Skeletal muscle cell (primary cell): ENCODE results near the gene SLC9A9.
"Not testable (repeated sequence)": the region's sequence is repeated elsewhere in the genome, so short reads cannot be mapped to it uniquely, and the experiment has no call there.

Experiments used
- DNase-seq: peaks from one replicate; pipeline ENCODE4 v3.0.0-alpha.2; 2010; ENCODE audit warnings: low read depth
- H3K4me3 ChIP-seq: 2 replicates; pipeline ENCODE4 v1.5.1; 2011; ENCODE audit warnings: low read depth, mild to moderate bottlenecking, control low read depth, low read length, moderate library complexity

Gene SLC9A9

GRCh38 chr3:143450632-143451031, 397.6 kb downstream of the SLC9A9 start:
- DNase-seq = no peak
- no peak overlapping the region for H3K4me3 ChIP-seq

DNA sequence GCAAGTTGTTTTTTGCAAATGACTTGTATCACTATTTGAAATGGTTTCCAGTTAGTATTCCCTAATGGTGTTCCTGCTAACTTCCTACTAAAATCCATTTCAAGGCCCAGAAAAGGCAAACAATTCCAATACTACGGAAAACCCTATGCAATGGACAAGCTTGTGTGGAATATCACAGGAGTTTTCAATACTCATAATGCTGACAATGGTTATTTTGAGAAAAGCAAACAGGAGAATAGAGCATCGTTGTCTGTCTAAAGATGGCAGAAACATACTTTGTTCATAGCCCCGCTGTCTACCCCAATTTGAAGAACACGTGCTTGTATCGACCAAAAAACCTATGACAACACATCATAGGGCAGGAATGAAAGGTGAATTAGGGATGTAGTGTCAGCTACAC, 400.8 kb downstream of the SLC9A9 start:
- no peak overlapping the region for H3K4me3 ChIP-seq
- DNase-seq = no peak

- peak; percentile 18 for DNase-seq
Observed at GRCh38 chr3:143445118-143445517, 403.1 kb downstream of the SLC9A9 start.

DNA sequence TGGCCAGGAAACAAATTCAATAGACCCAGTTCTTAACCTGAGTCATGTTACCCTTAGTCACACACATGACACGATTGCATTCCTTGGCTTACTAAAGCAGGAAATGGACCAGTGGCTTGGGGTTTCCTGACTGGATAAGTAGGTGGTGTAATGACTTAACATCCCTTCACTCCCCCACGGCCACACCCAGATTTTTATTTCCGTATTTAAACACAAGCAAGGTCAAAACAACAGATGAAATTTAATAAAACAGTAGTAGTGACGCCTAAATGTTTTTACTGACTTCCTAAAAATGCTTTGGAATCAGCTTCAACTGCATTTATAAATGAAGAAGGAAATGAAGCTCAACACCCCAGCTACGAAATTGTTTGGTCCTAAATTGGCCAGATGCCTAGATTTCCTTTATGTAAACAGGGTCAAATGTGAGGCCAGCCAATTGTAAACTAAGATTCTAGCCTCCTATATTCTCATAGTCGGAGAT, 404.4 kb downstream of the SLC9A9 start:
- peak; percentile 98 for DNase-seq
- H3K4me3 ChIP-seq = no peak overlapping the region

More at GRCh38 chr3:143445118-143445517, 403.1 kb downstream of the SLC9A9 start:
- H3K4me3 ChIP-seq = no peak overlapping the region

GRCh38 chr3:143442814-143443447, 405.3 kb downstream of the SLC9A9 start:
- peak; percentile 18 for DNase-seq
- H3K4me3 ChIP-seq = no peak overlapping the region

- no peak for DNase-seq
- no peak overlapping the region for H3K4me3 ChIP-seq
Observed at GRCh38 chr3:143441516-143442171, 406.6 kb downstream of the SLC9A9 start.

DNA sequence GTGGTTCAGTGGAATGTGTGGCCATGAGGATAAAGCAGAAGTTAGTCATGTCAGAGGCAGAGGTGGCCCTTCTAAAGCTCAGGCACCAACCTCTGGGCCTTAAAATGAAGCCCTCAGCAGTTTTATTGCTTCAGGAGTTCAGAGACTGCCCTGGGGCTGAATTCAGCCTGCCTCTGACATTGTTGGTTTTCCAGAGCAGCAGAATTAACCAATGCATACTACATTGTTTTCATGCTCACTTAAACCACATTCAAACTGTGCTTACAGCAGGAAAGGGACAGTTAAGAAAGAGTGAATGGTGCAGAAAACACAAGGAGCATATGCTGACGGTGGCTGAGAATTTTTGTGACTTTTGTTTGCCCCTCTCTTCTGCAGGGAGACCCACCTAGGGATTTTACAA, 408.5 kb downstream of the SLC9A9 start:
- no peak for DNase-seq
- no peak overlapping the region for H3K4me3 ChIP-seq

DNA sequence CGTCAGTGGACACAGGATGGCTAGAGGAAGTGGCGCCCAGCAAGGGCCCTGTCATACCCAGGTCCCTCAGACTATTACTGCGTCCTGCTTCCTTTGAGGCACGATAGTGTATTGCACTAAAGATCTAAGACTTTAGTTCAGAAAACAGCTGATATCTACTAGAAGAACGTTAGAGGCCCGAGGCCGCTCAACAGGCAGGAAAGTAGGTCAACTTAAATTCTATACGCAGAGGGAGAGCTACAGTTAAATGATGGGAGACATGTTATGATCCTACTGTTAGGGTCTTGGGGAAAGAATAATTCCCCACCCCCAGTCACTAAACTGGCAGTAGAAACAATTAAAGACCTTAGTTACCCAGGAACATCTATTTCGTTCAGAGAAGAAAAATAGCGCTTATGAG, 410.9 kb downstream of the SLC9A9 start:
- DNase-seq = no peak
- no peak overlapping the region for H3K4me3 ChIP-seq

DNA sequence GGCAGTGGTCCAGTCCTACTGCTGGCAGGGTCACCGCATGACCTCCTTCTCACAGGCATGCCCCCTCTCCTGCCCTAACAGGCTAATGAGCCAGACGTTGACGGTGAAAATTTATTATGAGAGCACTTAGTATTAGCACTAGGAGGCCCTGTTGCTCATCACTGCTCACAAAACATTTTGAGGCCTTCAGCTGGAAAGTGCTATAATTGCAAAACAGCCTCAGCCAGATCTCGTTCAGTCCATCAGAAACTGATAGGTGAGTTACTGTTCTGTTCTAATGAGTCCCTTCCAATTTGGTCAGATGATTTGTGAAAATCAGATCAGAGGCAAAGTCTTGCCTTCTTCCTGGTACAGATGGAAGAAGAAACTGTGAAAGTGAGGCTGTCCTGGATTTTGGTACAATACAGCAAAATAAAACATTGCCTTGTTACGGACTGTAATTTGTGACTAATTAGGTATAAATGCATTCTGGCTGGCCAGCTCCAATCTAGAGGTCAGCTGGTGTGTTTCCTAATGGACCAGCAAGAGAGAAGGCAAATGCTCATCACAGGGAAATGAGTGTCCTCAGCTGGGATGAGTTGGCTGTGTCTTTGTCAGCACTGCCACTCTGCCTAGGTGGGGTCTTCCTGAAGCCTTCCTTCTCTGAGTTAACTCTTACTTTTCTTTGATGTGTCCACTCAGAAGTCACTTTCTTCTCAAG, 411.9 kb downstream of the SLC9A9 start:
- H3K4me3 ChIP-seq = no peak overlapping the region
- peak; percentile 24 for DNase-seq

DNA sequence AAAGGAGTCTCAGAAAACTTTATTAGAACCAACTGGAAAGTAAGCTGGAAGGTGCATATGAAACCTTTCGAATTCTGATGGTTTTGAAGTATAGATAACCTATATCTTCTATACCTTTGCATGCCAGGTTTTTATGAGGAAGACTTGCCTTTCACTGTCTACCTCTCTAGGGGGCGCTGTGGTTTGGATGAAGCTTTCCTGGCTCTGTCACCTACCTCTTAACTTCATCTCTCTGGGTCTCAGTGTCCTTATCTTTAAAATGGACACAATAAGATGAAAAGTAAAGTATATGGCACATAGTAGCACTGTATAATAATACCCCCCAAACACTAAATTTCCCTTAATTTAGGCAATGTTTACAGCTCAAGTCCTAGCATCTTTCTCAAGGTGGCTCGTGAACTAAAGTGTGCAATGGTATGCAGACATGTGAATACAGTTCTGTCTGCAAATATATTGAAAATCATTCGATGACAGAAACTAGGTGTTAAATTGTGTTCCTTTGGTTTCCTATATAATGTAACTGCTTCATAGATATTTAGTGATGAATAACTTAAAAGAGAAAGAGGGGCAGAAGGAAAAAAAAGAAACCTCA, 414.4 kb downstream of the SLC9A9 start:
- H3K4me3 ChIP-seq = no peak overlapping the region
- no peak for DNase-seq

DNA sequence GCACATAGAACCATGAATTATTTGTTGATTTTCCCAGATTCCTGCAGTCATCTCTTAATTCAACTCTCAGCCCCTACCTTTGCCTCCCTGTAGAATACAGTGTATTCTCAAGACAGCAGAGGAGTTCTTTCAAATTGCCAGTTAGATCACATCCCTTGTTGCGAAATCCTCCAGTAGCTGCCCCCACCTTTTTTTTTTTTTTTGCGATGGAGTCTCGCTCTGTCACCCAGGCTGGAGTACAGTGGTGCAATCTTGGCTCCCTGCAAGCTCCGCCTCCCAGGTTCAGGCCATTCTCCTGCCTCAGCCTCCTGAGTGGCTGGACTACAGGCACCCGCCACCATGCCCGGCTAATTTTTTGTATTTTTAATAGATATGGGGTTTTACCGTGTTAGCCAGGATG, 417.0 kb downstream of the SLC9A9 start:
- H3K4me3 ChIP-seq = not testable (repeated sequence)
- peak; percentile 32 for DNase-seq

- DNase-seq = no peak
- H3K4me3 ChIP-seq = no peak overlapping the region
Observed at GRCh38 chr3:143430568-143430967, 417.7 kb downstream of the SLC9A9 start.

DNA sequence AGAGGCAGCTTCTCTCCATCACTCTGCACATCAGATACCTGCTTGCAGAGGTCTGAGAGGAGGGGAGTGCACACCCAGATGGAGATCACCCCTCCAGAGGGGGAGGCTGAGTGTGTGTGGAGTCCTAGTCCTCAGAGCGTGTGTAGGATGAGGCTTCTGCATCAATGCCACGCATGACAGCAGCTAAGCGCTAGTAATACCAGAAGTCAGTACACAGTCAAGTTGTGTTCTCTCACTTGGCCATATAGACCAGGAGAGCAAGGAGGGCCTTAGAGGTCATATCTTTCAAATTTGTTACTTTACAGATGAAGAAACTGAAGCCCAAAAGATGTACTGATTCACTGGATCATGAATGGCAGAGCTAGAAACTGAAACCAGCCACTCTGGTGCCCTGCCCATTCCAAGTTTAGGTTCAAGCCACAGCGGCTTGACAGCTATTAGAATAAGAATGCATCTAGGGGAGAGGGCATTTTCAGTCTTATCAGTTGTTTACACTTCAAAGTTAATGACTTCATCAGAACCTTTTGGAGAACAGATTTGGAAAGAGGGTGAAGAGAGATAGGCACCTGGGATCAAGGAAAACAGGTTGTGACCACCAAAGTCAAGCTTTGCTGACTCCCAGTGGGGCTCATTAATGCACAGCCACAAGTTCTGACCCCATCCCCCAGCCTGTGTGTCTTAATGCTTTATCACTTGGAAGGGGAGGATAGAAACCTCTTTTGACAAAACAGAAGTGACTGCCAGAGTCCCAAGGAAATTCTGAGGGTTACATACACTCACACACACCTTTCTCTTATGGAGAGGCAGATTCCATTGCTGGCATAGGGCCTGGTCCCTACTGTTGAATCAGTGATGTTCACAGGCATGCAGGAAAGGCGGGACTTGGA, 418.4 kb downstream of the SLC9A9 start:
- no peak overlapping the region for H3K4me3 ChIP-seq
- DNase-seq = no peak

DNA sequence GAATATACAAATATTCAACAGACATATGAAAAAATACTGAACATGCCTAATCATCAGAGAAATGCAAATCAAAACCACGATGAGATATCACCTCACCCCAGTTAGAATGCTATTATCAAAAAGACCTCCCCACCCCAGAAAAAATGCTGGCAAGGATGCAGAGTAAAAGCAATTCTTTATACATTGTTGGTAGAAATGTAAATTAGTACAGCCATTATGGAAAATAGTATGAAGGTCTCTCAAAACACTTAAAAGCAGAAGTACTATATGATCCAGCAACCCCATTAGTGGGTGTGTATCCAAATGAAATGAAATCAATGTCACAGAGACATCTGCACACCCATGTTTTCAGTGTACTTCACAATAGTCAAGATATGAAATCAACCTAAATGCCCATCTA, 420.0 kb downstream of the SLC9A9 start:
- DNase-seq = no peak
- H3K4me3 ChIP-seq = no peak overlapping the region

GRCh38 chr3:143427631-143428030, 420.6 kb downstream of the SLC9A9 start:
- no peak for DNase-seq
- H3K4me3 ChIP-seq = no peak overlapping the region

DNA sequence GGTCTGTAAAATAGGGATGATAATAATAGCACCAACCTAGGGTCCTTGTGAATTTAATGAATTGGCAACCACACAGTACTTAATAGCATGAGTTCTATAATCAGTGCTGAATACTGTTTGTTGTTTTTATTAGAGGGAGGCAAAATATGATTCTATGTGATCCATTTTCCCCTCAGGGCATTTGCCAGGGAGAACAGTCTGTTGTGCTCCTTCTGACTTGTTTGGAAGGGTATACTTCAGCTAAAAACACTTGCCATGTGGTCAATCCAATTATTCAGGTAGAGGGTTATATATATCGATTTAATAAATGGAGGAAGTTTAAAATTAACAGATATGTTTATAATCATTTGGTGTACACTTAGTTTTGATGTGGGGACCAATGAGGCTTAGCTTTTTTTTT, 423.4 kb downstream of the SLC9A9 start:
- DNase-seq = no peak
- no peak overlapping the region for H3K4me3 ChIP-seq

DNA sequence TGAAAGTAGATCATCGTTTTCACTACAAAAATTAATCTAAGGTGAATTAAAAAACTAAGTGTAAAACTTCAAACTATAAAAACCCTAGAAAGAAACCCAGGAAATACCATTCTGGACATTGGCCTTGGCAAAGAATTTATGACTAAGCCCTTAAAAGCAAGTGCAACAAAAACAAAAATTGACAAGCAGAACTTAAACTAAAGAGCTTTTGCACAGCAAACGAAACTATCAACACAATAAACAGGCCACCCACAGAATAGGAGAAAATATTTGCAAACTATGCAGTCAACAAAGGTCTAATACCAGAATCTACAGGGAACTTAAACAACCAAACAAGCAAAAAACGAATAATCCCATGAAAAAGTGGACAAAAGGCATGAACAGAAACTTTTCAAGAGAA, 426.7 kb downstream of the SLC9A9 start:
- DNase-seq = no peak
- no peak overlapping the region for H3K4me3 ChIP-seq

DNA sequence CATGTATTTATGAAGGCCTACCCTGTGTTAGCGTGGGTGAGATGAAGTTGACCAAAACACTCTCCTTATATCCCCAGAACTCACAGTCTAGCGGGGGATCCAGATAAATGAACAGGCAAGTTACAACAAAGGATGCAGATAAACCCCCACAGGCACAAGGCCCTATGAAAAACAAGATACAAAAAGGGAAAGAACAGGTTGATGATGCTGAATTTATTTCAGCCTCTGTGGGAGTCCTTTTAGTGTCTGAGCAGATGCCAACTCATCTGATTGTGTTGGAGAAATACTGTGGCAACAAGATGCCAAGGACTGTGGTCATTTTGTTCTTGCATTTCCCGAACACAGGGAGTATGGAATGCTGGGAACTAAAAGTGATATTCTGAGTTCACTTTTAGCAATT, 428.7 kb downstream of the SLC9A9 start:
- DNase-seq = no peak
- no peak overlapping the region for H3K4me3 ChIP-seq

GRCh38 chr3:143418391-143418790, 429.9 kb downstream of the SLC9A9 start:
- no peak for DNase-seq
- no peak overlapping the region for H3K4me3 ChIP-seq
